RWPE2 (cell line): Measurements from ENCODE around the gene SOHLH1.

Experiments used
- ATAC-seq: fragments of 200-7000 bp; cut with Tn5 transposase; 3 replicates; pipeline ENCODE4 v1.9.1; 2021; ENCODE audit warnings: low read depth
- DNase-seq: peaks from one replicate; pipeline ENCODE4 v3.0.0-alpha.2; 2020; ENCODE audit warnings: low spot score
- H3K27ac ChIP-seq: fragments of 450-650 bp; 2 replicates; pipeline ENCODE4 v1.5.1; 2017; ENCODE audit warnings: mild to moderate bottlenecking; ENCODE audit not compliant: poor library complexity, severe bottlenecking
- H3K27me3 ChIP-seq: fragments of 250-450 bp; sonication (Bioruptor Pico); 2 replicates; pipeline ENCODE4 v1.5.1; 2021; ENCODE audit warnings: mild to moderate bottlenecking, moderate library complexity; ENCODE audit not compliant: insufficient read depth, poor library complexity, severe bottlenecking
- H3K36me3 ChIP-seq: fragments of 250-450 bp; sonication (Bioruptor Pico); 2 replicates; pipeline ENCODE4 v1.5.1; 2020; ENCODE audit warnings: low read depth, mild to moderate bottlenecking, moderate library complexity
- H3K4me1 ChIP-seq: fragments of 250-450 bp; sonication (Bioruptor Pico); 2 replicates; pipeline ENCODE4 v1.5.1; 2021; ENCODE audit warnings: mild to moderate bottlenecking, moderate library complexity; ENCODE audit not compliant: insufficient read depth, poor library complexity, severe bottlenecking
- H3K4me3 ChIP-seq: fragments of 250-450 bp; sonication (Bioruptor Pico); 2 replicates; pipeline ENCODE4 v1.5.1; 2021; ENCODE audit warnings: mild to moderate bottlenecking, moderate library complexity; ENCODE audit not compliant: severe bottlenecking
- H3K9me3 ChIP-seq: fragments of 250-450 bp; sonication (Bioruptor Pico); 2 replicates; pipeline ENCODE4 v1.5.1; 2021; ENCODE audit warnings: mild to moderate bottlenecking, moderate library complexity; ENCODE audit not compliant: severe bottlenecking
- CTCF ChIP-seq: fragments of 450-650 bp; IDR thresholded peaks from one replicate; pipeline ENCODE4 v1.5.1; 2017; ENCODE audit warnings: mild to moderate bottlenecking, moderate library complexity; ENCODE audit not compliant: poor library complexity, severe bottlenecking

SOHLH1 gene

GRCh38 chr9:135648494-135649410, 50.5 kb downstream of the SOHLH1 start:
- no peaks in the 10 kb centered on the region for H3K4me1 ChIP-seq
- no peak for TF ChIP-seq CTCF
- no peak for DNase-seq
- ATAC-seq: no peak
- no peak overlapping the region for H3K27ac ChIP-seq
- peaks cover 29% of the 10 kb centered on the region for H3K9me3 ChIP-seq
- no peaks in the 10 kb centered on the region for H3K36me3 ChIP-seq
- H3K4me3 ChIP-seq: no peak overlapping the region
- H3K27me3 ChIP-seq: no peaks in the 10 kb centered on the region

GRCh38 chr9:135647884-135648283, 51.4 kb downstream of the SOHLH1 start:
- no peak for TF ChIP-seq CTCF
- no peak overlapping the region for H3K4me3 ChIP-seq
- H3K27ac ChIP-seq: no peak overlapping the region
- H3K36me3 ChIP-seq: no peaks in the 10 kb centered on the region
- H3K9me3 ChIP-seq: peaks cover 29% of the 10 kb centered on the region
- ATAC-seq: no peak
- DNase-seq: no peak
- no peaks in the 10 kb centered on the region for H3K27me3 ChIP-seq
- no peaks in the 10 kb centered on the region for H3K4me1 ChIP-seq

GRCh38 chr9:135644631-135645218, 54.6 kb downstream of the SOHLH1 start:
- TF ChIP-seq CTCF: no peak
- Histone ChIP-seq H3K4me1 (no peaks in the 10 kb centered on the region), H3K9me3 (peaks cover 29% of the 10 kb centered on the region)

More at GRCh38 chr9:135644631-135645218, 54.6 kb downstream of the SOHLH1 start:
- no peak overlapping the region for H3K4me3 ChIP-seq
- no peaks in the 10 kb centered on the region for H3K27me3 ChIP-seq
- H3K36me3 ChIP-seq: no peaks in the 10 kb centered on the region
- H3K27ac ChIP-seq: no peak overlapping the region
- ATAC-seq (no peak), DNase-seq (no peak)
